Activated T-helper 1 cell treated with anti-CD3 and anti-CD28 coated beads, Interleukin-2, amount 50 U/mL, for 16 hours (primary cell): ENCODE measurements around the gene ADAM23.

ENCODE experiments used
- DNase-seq, 2 donors: peaks; one replicate each; pipeline ENCODE4 v3.0.0-alpha.2; 2020; ENCODE audit warnings: low read depth in 1 of 2, low spot score in 1 of 2

Gene ADAM23

DNA sequence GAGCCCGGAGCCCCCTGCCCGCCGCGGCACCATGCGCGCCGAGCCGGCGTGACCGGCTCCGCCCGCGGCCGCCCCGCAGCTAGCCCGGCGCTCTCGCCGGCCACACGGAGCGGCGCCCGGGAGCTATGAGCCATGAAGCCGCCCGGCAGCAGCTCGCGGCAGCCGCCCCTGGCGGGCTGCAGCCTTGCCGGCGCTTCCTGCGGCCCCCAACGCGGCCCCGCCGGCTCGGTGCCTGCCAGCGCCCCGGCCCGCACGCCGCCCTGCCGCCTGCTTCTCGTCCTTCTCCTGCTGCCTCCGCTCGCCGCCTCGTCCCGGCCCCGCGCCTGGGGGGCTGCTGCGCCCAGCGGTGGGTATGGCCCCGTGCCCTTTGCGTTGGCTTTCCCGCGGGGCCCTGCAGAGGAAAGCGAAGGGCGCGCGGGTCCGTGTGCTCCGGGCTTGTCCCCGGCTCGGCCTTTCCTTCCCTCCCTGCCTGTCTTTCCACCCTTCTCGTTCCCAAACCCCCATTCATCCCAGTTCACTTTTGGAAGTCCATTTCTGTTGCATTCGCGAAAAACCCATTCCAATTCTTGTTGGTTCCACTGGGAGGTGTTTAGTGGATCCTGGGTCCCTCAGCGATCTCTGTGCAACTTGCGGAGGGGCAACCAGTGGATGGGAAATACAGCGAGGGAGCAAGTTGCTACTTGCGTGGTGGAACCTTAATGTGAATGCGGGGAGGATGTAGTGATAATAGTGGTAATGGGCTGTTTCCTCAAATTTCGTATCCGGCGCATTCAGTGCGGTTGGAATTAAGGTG, 599 bp downstream of the ADAM23 start:
- peak in 1 of 2 donors; percentile 1 for DNase-seq

- DNase-seq: no peak
These were observed 2.6 kb downstream of the ADAM23 start for GRCh38 chr2:206445948-206446347.

DNA sequence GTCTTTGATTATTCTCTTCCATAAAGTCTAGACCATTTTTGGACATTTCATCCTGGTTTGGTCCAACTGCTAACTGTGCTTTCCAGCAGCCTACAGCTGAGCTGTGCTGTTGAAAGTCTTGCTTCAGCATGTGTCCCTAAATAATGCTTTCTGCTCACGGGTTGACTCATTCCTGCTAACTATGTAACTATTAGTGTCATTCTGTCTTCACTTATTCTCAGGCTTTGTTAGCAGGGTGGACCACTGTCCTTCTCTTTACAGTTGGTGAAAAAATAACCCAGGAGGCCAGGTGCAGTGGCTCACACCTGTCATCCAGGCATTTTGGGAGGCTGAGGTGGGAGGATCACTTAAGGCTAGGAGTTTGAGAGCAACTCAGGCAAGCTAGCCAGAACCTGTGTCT, 8.9 kb downstream of the ADAM23 start:
- DNase-seq: no peak

DNA sequence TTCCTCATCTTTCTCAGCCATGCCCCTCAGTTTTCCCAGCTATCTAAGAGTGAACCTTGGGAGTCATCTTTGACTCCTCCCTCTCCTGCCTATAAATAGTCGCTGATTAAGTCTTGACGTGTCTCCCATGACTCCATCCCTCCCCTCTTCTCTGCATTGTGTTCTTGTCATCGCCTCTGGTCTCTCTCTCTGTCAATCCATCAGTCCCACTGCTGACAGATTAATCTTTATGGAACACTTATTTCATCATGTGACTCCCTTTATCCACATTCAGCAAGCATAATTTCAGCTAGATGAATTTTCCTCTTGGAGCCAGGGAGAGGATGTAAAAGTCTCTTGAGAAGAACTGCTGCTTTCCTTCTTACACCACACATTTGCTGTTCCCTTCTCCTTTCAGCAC, 9.4 kb downstream of the ADAM23 start:
- DNase-seq: no peak

- DNase-seq: no peak
These were observed 12.9 kb downstream of the ADAM23 start for GRCh38 chr2:206456078-206456754.

- DNase-seq: no peak
These were observed 13.9 kb downstream of the ADAM23 start for GRCh38 chr2:206457188-206457634.

- no peak for DNase-seq
These were observed 19.0 kb downstream of the ADAM23 start for GRCh38 chr2:206462240-206462854.

- no peak for DNase-seq
These were observed 20.4 kb downstream of the ADAM23 start for GRCh38 chr2:206463685-206464084.

- DNase-seq: no peak
These were observed 21.3 kb downstream of the ADAM23 start for GRCh38 chr2:206464597-206464996.

DNA sequence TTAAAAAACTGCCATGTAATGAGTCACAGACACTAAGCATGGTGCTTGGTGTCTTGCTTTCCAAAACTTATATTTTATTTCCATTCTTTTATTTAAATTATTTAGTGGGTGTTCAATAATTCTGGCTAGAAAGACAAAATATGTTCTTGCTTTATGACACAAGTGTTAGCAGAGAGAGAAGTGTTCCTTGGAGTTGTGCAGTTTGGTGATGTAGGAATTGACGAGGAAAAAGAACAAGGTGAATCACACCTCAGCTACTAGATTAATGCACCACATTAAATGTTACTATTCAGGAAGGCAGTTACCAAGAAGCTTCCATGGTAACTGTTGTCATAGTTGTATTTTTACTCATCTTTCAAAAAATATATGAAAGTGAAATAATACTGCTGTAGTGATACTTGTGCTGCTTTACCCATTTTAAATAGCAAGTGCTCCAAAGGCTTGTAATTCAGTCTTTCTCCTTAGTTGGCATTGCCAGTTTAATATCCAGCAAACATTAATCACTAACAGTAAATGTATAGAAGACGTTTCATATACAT, 28.3 kb downstream of the ADAM23 start:
- DNase-seq: no peak

DNA sequence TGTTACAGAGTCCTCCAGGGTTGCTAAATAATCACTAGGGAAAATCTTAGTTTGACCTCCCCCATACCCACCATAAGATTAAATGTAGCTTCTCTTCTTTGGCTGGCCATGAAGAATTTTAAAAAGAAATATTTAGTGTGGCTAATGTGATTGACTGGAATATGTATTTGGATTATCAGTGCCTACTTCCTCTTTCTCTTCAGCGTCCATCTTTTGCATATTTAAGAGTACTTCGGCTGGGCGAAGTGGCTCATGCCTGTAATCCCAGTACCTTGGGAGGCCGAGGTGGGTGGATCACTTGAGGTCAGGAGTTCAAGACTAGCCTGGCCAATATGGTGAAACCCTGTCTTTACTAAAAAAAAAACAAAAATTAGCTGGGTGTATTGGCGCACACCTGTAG, 28.8 kb downstream of the ADAM23 start:
- no peak for DNase-seq

- DNase-seq: no peak
These were observed 30.8 kb downstream of the ADAM23 start for GRCh38 chr2:206474099-206474498.

DNA sequence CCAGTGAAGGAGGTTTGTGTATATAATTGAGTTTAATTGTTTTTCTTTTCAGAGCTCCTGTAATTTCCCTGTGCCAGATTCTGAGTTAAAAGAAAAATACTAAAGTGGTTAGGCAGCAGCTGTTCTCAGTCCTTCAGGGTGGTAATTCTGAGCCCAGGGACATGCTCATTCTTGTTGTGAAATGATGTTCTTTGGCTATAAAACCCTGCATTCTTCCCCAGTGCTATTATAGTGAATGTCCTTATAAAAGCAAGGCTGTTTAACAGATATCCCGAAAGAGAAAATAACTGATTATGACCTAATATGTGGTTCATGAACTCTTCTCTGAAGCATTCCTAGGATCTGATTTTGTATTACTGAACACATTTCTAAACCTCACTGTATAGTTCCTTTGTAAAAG, 34.0 kb downstream of the ADAM23 start:
- no peak for DNase-seq

DNA sequence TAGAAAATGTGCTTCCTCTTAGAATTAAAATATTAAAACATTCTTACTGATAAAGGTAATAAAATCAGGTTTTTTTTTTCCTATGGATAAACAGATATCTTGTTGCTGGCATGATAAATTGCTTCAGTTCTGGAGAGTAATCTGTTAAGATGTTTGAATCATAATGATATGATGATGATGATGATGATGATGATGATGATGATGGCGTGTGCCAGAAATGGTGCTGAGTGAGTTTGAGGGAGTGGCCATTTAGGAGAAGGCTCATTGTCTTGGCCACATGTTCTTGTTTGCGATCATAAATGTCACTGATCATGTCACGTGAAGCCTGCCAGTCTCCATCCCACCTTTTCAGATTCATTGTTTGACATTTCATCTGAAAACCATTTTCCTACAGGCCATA, 35.0 kb downstream of the ADAM23 start:
- DNase-seq: no peak

GRCh38 chr2:206480161-206480560, 36.8 kb downstream of the ADAM23 start:
- no peak for DNase-seq

DNA sequence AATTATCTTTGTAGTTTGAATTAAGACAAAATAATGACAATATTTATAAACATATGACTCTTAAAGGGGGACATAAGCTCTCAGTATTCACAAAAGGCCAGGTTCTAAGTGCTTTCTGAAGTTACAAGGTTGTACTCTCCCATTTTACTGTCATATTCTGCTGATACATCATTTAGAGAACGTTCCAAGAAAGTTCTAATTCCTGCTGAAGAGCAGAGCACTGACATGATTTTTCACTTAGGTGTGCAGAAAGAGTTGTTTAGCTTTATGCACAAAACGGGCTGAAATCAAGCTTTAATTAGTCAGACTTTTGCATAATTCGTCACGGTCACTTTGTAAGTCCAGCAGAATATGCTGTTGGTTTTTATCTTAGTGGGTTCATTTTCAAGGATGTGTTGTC, 37.3 kb downstream of the ADAM23 start:
- no peak for DNase-seq

DNA sequence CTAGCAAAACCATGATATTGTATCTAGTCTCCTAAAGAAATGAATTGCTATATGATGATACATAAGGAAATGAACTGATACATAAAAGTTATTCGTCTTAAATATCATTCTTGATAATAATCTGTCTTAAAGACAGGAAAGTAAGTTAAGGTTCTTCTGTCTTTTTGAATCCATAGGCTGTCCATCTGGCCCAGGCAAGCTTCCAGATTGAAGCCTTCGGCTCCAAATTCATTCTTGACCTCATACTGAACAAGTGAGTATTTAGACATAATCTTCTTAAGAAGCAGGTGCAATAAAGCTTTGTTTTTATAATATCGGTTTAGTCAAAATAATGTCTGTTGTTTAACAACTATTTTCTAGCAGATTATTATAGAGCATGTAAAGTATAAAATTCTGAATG, 37.7 kb downstream of the ADAM23 start:
- DNase-seq: no peak

GRCh38 chr2:206482123-206482522, 38.8 kb downstream of the ADAM23 start:
- no peak for DNase-seq

GRCh38 chr2:206482633-206483032, 39.3 kb downstream of the ADAM23 start:
- DNase-seq: no peak

DNA sequence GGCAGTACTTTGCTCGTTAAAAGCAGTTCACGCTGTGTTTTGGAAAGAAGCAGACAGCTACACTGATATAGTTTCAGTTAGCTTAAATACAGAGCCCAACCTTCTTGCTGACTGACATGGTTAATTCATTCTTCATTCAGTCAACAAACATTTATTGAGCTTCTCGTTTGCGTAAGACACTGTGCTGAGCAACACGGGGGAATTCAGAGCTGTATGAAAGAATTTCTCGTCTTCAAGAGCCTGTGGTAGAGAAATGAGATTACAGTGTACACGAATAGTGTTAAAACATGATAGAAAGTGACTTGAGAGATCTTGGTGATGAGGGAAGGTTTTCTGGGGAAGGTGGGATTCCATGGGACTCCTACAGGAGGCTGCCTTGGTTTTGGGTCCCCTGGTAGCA, 44.7 kb downstream of the ADAM23 start:
- no peak for DNase-seq

- no peak for DNase-seq
These were observed 45.3 kb downstream of the ADAM23 start for GRCh38 chr2:206488623-206489022.

DNA sequence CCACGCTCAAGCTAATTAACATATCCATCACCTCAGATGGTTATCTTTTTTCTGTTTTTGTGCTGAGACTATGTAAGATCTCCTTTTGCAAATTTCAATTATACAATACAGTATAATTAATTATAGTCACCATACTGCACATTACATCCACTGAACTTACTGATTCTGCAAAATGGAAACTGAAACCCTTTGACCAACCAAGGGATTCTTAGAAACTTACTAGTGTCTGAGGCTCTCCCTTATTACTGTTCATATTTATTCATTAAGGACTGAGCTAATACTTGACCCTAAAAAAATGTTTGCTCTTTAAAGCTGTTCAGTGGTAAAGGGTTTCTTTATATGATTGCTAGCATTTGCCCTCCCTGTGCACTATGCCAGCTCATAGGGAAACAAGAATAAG, 50.7 kb downstream of the ADAM23 start:
- DNase-seq: no peak
